Measurements from ENCODE around the gene TRAPPC10. TPM values are rescaled to one million over a fixed set of nuclear protein-coding genes. Genes with fewer than 3 reads are reported as not detected.

Gene TRAPPC10
- total and polyA plus RNA-seq, 2 donors (not counting 1 experiment from before 2014, with no cell fraction given) = 61.7 to 145 TPM

DNA sequence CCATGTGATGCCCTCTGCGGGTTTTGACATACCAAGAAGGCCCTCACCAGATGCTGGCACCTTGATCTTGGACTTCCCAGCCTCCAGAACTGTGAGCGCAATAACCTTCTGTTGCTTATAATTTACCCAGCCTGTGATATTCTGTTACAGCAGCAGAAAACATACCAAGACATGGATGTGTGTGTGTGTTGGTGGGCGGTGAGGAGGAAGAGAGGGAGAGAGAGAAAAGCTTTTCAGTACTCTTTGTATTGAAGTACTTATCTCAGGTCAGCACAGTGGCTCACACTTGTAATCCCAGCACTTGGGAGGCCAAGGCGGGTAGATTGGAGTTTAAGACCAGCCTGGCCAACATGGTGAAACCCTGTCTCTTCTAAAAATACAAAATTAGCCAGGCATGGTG lies 23.1 kb downstream of the TRAPPC10 start:
- no peaks in the 10 kb centered on the region for H3K27me3 ChIP-seq (replicated peaks in 1 of 4; ENCODE audit: control extremely low read depth in 1 of 4, control insufficient read depth in 3 of 4, insufficient read depth in 4 of 4, low read length in 3 of 4)
- ATAC-seq (ENCODE audit: low read depth) (no peak), DNase-seq (no peak)
- no peaks in the 10 kb centered on the region for H3K9me3 Mint-ChIP-seq (ENCODE audit: insufficient read depth)
- 100% methylated on average over 2 of the region's 4 CpGs for WGBS (ENCODE audit: insufficient coverage)
- H3K79me2 ChIP-seq (ENCODE audit: control insufficient read depth, insufficient read depth, low read length) = peaks cover 62% of the 10 kb centered on the region
- H3K36me3 ChIP-seq (replicated peaks in 1 of 2; ENCODE audit: control extremely low read depth in 1 of 2, control insufficient read depth in 1 of 2, extremely low read depth in 1 of 2, insufficient read depth in 2 of 2, low read length in 1 of 2) = peaks cover 19 to 75% of the 10 kb centered on the region in 2 experiments
- ChIA-PET POLR2A (interaction anchor here (0.5 kb wide), 1 partner anchor 60 kb away, joined by 4 read pairs; no protein-coding TSS in a partner anchor), CTCF (no interaction called here)
- TF ChIP-seq EZH2 (IDR thresholded peaks at IDR 0.05; ENCODE audit: borderline replicate concordance, insufficient read depth, low read depth, low read length, poor library complexity, severe bottlenecking) = no peak
- H4K20me1 ChIP-seq (ENCODE audit: control insufficient read depth, insufficient read depth, low read length, poor library complexity, severe bottlenecking) = peaks cover 55% of the 10 kb centered on the region
- H3K9ac ChIP-seq (ENCODE audit: low read length) = no peak overlapping the region
- intact Hi-C loops (cut with micrococcal nuclease) = no loop called here
- H3K27me3 Mint-ChIP-seq = no peaks in the 10 kb centered on the region
- H3K4me1 ChIP-seq (ENCODE audit: control insufficient read depth in 2 of 2, insufficient read depth in 2 of 2, low read length in 2 of 2) = no peaks in the 10 kb centered on the region
- no peak overlapping the region for H2AFZ ChIP-seq (ENCODE audit: insufficient read depth, low read depth, low read length, poor library complexity, severe bottlenecking)
- no peak overlapping the region for H3K4me2 ChIP-seq (replicated peaks; ENCODE audit: low read depth, low read length, poor library complexity, severe bottlenecking)
- no peak overlapping the region for H3K4me3 Mint-ChIP-seq
- H3K4me1 Mint-ChIP-seq = peaks cover 3% of the 10 kb centered on the region
- no peak overlapping the region for H3K4me3 ChIP-seq (ENCODE audit: control extremely low read depth in 1 of 5, extremely low read depth in 1 of 5, insufficient read depth in 1 of 5, low read depth in 2 of 5, low read length in 4 of 5)
- no peak overlapping the region for H3K27ac Mint-ChIP-seq
- no peaks in the 10 kb centered on the region for H3K9me3 ChIP-seq (ENCODE audit: control extremely low read depth in 1 of 3, control insufficient read depth in 2 of 3, insufficient read depth in 1 of 3, low read length in 2 of 3)
- H3K27ac ChIP-seq (ENCODE audit: low read length in 2 of 2) = no peak overlapping the region

DNA sequence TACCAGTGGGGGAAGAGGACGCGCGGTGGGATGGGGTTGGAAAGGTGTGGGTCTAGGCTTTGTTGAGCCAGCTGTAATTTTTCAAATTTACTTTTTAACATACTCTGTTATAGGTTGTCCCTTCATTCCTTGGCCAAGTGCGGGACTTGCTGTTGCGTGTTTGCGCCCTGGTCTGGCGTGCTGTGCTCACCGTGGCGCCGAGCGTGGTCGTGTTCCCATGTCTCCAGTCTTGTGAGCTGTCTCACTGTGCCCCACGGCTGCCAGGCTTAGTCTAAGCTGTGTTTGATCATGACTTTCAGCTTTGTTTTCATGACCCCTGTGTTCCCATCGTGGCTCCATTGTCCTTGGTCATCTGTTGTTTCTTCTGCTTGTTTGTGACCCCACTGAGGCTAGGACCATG lies 26.0 kb downstream of the TRAPPC10 start:
- WGBS (ENCODE audit: insufficient coverage) = 98% methylated on average over 11 of the region's 14 CpGs
- Histone ChIP-seq H2AFZ (ENCODE audit: insufficient read depth, low read depth, low read length, poor library complexity, severe bottlenecking) (no peak overlapping the region), H3K4me3 (ENCODE audit: control extremely low read depth in 1 of 5, extremely low read depth in 1 of 5, insufficient read depth in 1 of 5, low read depth in 2 of 5, low read length in 4 of 5) (no peak overlapping the region), H3K9ac (ENCODE audit: low read length) (no peak overlapping the region), H3K79me2 (ENCODE audit: control insufficient read depth, insufficient read depth, low read length) (peaks cover 51% of the 10 kb centered on the region), H3K27ac (ENCODE audit: low read length in 2 of 2) (no peak overlapping the region), H3K9me3 (ENCODE audit: control extremely low read depth in 1 of 3, control insufficient read depth in 2 of 3, insufficient read depth in 1 of 3, low read length in 2 of 3) (no peaks in the 10 kb centered on the region), H3K4me1 (ENCODE audit: control insufficient read depth in 2 of 2, insufficient read depth in 2 of 2, low read length in 2 of 2) (no peaks in the 10 kb centered on the region), H3K27me3 (replicated peaks in 1 of 4; ENCODE audit: control extremely low read depth in 1 of 4, control insufficient read depth in 3 of 4, insufficient read depth in 4 of 4, low read length in 3 of 4) (no peaks in the 10 kb centered on the region), H3K4me2 (replicated peaks; ENCODE audit: low read depth, low read length, poor library complexity, severe bottlenecking) (no peak overlapping the region), H4K20me1 (ENCODE audit: control insufficient read depth, insufficient read depth, low read length, poor library complexity, severe bottlenecking) (peaks cover 30% of the 10 kb centered on the region), H3K36me3 (replicated peaks in 1 of 2; ENCODE audit: control extremely low read depth in 1 of 2, control insufficient read depth in 1 of 2, extremely low read depth in 1 of 2, insufficient read depth in 2 of 2, low read length in 1 of 2) (peaks cover 18 to 64% of the 10 kb centered on the region in 2 experiments)
- Mint-ChIP-seq H3K4me1 (peaks cover 2% of the 10 kb centered on the region), H3K9me3 (ENCODE audit: insufficient read depth) (no peaks in the 10 kb centered on the region), H3K27me3 (no peaks in the 10 kb centered on the region), H3K27ac (peak overlapping the region; percentile 41), H3K4me3 (no peak overlapping the region)
- ChIA-PET POLR2A (no interaction called here), CTCF (no interaction called here)
- TF ChIP-seq, protein P1, sequence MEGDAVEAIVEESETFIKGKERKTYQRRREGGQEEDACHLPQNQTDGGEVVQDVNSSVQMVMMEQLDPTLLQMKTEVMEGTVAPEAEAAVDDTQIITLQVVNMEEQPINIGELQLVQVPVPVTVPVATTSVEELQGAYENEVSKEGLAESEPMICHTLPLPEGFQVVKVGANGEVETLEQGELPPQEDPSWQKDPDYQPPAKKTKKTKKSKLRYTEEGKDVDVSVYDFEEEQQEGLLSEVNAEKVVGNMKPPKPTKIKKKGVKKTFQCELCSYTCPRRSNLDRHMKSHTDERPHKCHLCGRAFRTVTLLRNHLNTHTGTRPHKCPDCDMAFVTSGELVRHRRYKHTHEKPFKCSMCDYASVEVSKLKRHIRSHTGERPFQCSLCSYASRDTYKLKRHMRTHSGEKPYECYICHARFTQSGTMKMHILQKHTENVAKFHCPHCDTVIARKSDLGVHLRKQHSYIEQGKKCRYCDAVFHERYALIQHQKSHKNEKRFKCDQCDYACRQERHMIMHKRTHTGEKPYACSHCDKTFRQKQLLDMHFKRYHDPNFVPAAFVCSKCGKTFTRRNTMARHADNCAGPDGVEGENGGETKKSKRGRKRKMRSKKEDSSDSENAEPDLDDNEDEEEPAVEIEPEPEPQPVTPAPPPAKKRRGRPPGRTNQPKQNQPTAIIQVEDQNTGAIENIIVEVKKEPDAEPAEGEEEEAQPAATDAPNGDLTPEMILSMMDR (IDR thresholded peaks at IDR 0.05) = no peak
- no peak for TF ChIP-seq EZH2 (IDR thresholded peaks at IDR 0.05; ENCODE audit: borderline replicate concordance, insufficient read depth, low read depth, low read length, poor library complexity, severe bottlenecking)
- ATAC-seq (ENCODE audit: low read depth) (no peak), DNase-seq (no peak)
- intact Hi-C loops (cut with micrococcal nuclease) = no loop called here
